CD14-positive monocyte (primary cell): ENCODE data around the gene SUSD5. TPM values are rescaled to one million over a fixed set of nuclear protein-coding genes. Genes with fewer than 3 reads are reported as not detected.

ENCODE experiments used
- DNase-seq, 3 donors: peaks; one replicate each; pipeline ENCODE4 v3.0.0-alpha.2; 2011 to 2022
- H2AFZ ChIP-seq: 2 replicates; pipeline ENCODE4 v1.6.0; 2012; ENCODE audit warnings: mild to moderate bottlenecking, low read depth, low read length, inconsistent platforms; ENCODE audit not compliant: insufficient read depth, poor library complexity, severe bottlenecking
- H3K27ac ChIP-seq, 2 donors: 1 replicate in 1 of 2; 2 replicates in 1 of 2; pipeline ENCODE4 v1.5.1; 2012 to 2013; ENCODE audit warnings: low read length in 2 of 2, control low read depth in 1 of 2, inconsistent platforms in 1 of 2, low read depth in 1 of 2, mild to moderate bottlenecking in 1 of 2
- H3K27me3 ChIP-seq, 2 donors: one replicate each; pipeline versions ENCODE4 v1.6.0 to v1.6.1; 2011 to 2013; ENCODE audit warnings: low read length in 2 of 2; ENCODE audit not compliant: control insufficient read depth in 2 of 2, insufficient read depth in 2 of 2
- H3K36me3 ChIP-seq, 2 donors: replicated peaks in 1 of 2; 1 replicate in 1 of 2; 2 replicates in 1 of 2; pipeline versions ENCODE4 v1.5.1 to v1.6.1; 2012 to 2013; ENCODE audit warnings: low read length in 2 of 2, control low read depth in 1 of 2, inconsistent platforms in 1 of 2, mild to moderate bottlenecking in 1 of 2; ENCODE audit not compliant: insufficient read depth in 2 of 2, control insufficient read depth in 1 of 2
- H3K4me1 ChIP-seq, 2 donors: 1 replicate in 1 of 2; 2 replicates in 1 of 2; pipeline versions ENCODE4 v1.5.1 to v1.6.1; 2012 to 2013; ENCODE audit warnings: low read length in 2 of 2, control low read depth in 1 of 2, inconsistent platforms in 1 of 2, mild to moderate bottlenecking in 1 of 2, moderate library complexity in 1 of 2; ENCODE audit not compliant: insufficient read depth in 2 of 2, control insufficient read depth in 1 of 2
- H3K4me2 ChIP-seq: replicated peaks from 2 replicates; pipeline ENCODE3; 2012; ENCODE audit warnings: low read length, moderate library complexity, mild to moderate bottlenecking; ENCODE audit not compliant: poor library complexity, severe bottlenecking; ENCODE audit errors: extremely low read depth
- H3K4me3 ChIP-seq, 3 experiments: fragments of 200-600 bp in 1 of 3; sonication (generic) in 1 of 3; replicated peaks in 1 of 3; 1 replicate in 2 of 3; 2 replicates in 1 of 3; pipeline ENCODE4 v1.5.1; 2011 to 2013; ENCODE audit warnings: low read length in 3 of 3, mild to moderate bottlenecking in 3 of 3, control low read depth in 2 of 3, low read depth in 2 of 3, inconsistent platforms in 1 of 3, moderate library complexity in 1 of 3
- H3K79me2 ChIP-seq: 2 replicates; pipeline ENCODE4 v1.6.0; 2012; ENCODE audit warnings: mild to moderate bottlenecking, control low read depth, inconsistent platforms, low read length, moderate library complexity; ENCODE audit not compliant: insufficient read depth
- H3K9ac ChIP-seq: 2 replicates; pipeline ENCODE4 v1.6.0; 2017; ENCODE audit warnings: low read length, mild to moderate bottlenecking; ENCODE audit not compliant: insufficient read depth, poor library complexity, severe bottlenecking
- H3K9me3 ChIP-seq, 2 donors: replicated peaks in 1 of 2; 1 replicate in 1 of 2; 2 replicates in 1 of 2; pipeline versions ENCODE4 v1.5.1 to v1.6.1; 2012 to 2013; ENCODE audit warnings: low read length in 2 of 2, control low read depth in 1 of 2; ENCODE audit not compliant: control insufficient read depth in 1 of 2, insufficient read depth in 1 of 2
- H4K20me1 ChIP-seq: 2 replicates; pipeline ENCODE4 v1.6.0; 2012; ENCODE audit warnings: mild to moderate bottlenecking, low read length, control low read depth, moderate library complexity; ENCODE audit not compliant: insufficient read depth
- H3K27ac Mint-ChIP-seq, 7 donors: one replicate each; pipeline ENCODE4 v1.8.0; 2020; ENCODE audit warnings: mild to moderate bottlenecking in 7 of 7, mixed read lengths in 7 of 7, moderate library complexity in 6 of 7, inconsistent platforms in 2 of 7
- H3K27me3 Mint-ChIP-seq, 3 donors: one replicate each; pipeline ENCODE4 v1.8.0; 2021 to 2022; ENCODE audit warnings: low read depth in 3 of 3, mild to moderate bottlenecking in 3 of 3, mixed read lengths in 3 of 3, moderate library complexity in 3 of 3, inconsistent platforms in 1 of 3
- H3K36me3 Mint-ChIP-seq, 2 donors: one replicate each; pipeline ENCODE4 v1.8.0; 2020; ENCODE audit warnings: mixed read lengths in 2 of 2, inconsistent platforms in 1 of 2, mild to moderate bottlenecking in 1 of 2
- H3K4me1 Mint-ChIP-seq: one replicate; pipeline ENCODE4 v1.8.0; 2020; ENCODE audit warnings: mild to moderate bottlenecking, mixed read lengths
- H3K4me3 Mint-ChIP-seq, 2 donors: one replicate each; pipeline ENCODE4 v1.8.0; 2020; ENCODE audit warnings: mild to moderate bottlenecking in 2 of 2, mixed read lengths in 2 of 2, moderate library complexity in 1 of 2
- H3K9me3 Mint-ChIP-seq, 7 donors: one replicate each; pipeline ENCODE4 v1.8.0; 2020 to 2022; ENCODE audit warnings: mixed read lengths in 7 of 7, mild to moderate bottlenecking in 6 of 7, moderate library complexity in 6 of 7, inconsistent platforms in 2 of 7
- CTCF ChIP-seq: fragments of 200-600 bp; IDR thresholded peaks from one replicate; pipeline ENCODE4 v1.8.0; 2022; ENCODE audit warnings: antibody characterized with exemption, mild to moderate bottlenecking
- WGBS: methylation state at CpG from one replicate; pipeline ENCODE4 v1.1.5; 2013; ENCODE audit warnings: missing lambda C conversion rate; ENCODE audit not compliant: insufficient coverage; 5-methylcytosine and 5-hydroxymethylcytosine counted together
- intact Hi-C, 2 donors: fragments of 100-400 bp; cut with micrococcal nuclease; formaldehyde crosslinking; loops; one replicate each; pipeline versions ENCODE4 v1.15.0 to v1.15.1; 2023
- polyA plus RNA-seq, 3 donors: library from polyadenylated mRNA; depleted of rRNA in 1 of 3; unstranded in 2 of 3; stranded (reverse) in 1 of 3; fragments of 300-500 nt in 2 of 3; fragments of >200 nt in 1 of 3; fragmentation: Illumina TruSeq in 2 of 3; gene quantifications; 1 replicate in 2 of 3; 2 replicates in 1 of 3; pipeline ENCODE4 v1.2.3, GENCODE V29; 2012 to 2021

SUSD5 gene
- polyA plus RNA-seq, 3 donors = not detected

- intact Hi-C loops = no loop called here
- WGBS = 100% methylated on average over 2 of the region's 3 CpGs
- H3K27me3 Mint-ChIP-seq = peaks cover 0 to 2% (median 1%) of the 10 kb centered on the region in 3 donors
- Histone ChIP-seq H3K79me2 (no peaks in the 10 kb centered on the region), H3K4me2 (no peak overlapping the region), H4K20me1 (no peaks in the 10 kb centered on the region), H3K4me3 (no peak overlapping the region), H3K36me3 (no peaks in the 10 kb centered on the region), H3K27ac (no peak overlapping the region), H3K4me1 (peaks cover 0 to 3% of the 10 kb centered on the region in 2 donors), H3K9ac (no peak overlapping the region), H3K27me3 (no peaks in the 10 kb centered on the region), H3K9me3 (no peaks in the 10 kb centered on the region), H2AFZ (no peak overlapping the region)
- no peak for TF ChIP-seq CTCF
- H3K9me3 Mint-ChIP-seq = peaks cover 0 to 3% (median 0%) of the 10 kb centered on the region in 7 donors
- H3K4me3 Mint-ChIP-seq = no peak overlapping the region
- H3K36me3 Mint-ChIP-seq = no peaks in the 10 kb centered on the region
- no peak for DNase-seq
- H3K27ac Mint-ChIP-seq = peak overlapping the region in 4 of 7 donors; percentile 2 to 64 (median 28)
- peaks cover 19% of the 10 kb centered on the region for H3K4me1 Mint-ChIP-seq
Measured at GRCh38 chr3:33159981-33160380, 58.6 kb downstream of the SUSD5 start.

GRCh38 chr3:33159234-33159633, 59.4 kb downstream of the SUSD5 start:
- Histone ChIP-seq H3K9ac (no peak overlapping the region), H3K36me3 (no peaks in the 10 kb centered on the region), H3K4me2 (no peak overlapping the region), H3K27me3 (no peaks in the 10 kb centered on the region), H3K4me1 (peaks cover 0 to 3% of the 10 kb centered on the region in 2 donors), H3K4me3 (no peak overlapping the region), H3K79me2 (no peaks in the 10 kb centered on the region), H3K9me3 (no peaks in the 10 kb centered on the region), H3K27ac (no peak overlapping the region), H2AFZ (no peak overlapping the region), H4K20me1 (no peaks in the 10 kb centered on the region)
- Mint-ChIP-seq H3K4me3 (no peak overlapping the region), H3K27me3 (peaks cover 0 to 2% (median 1%) of the 10 kb centered on the region in 3 donors), H3K27ac (peak overlapping the region in 2 of 7 donors; percentile 1 to 38), H3K4me1 (peaks cover 16% of the 10 kb centered on the region), H3K9me3 (peaks cover 0 to 3% (median 0%) of the 10 kb centered on the region in 7 donors), H3K36me3 (no peaks in the 10 kb centered on the region)
- TF ChIP-seq CTCF = no peak
- WGBS = 96% methylated on average over 2 of the region's 4 CpGs
- DNase-seq = no peak
- intact Hi-C loops = no loop called here
